Vagina (tissue), 2 donors: ENCODE measurements around the gene CSTPP1.

Source experiments
- POLR2AphosphoS5 ChIP-seq, 2 donors: sonication (generic); formaldehyde crosslinking; IDR thresholded peaks; one replicate each; pipeline ENCODE4 v1.9.0; 2017; ENCODE audit warnings: antibody characterized with exemption in 2 of 2, mild to moderate bottlenecking in 2 of 2, low read depth in 1 of 2; ENCODE audit not compliant: insufficient read depth in 1 of 2
- TF ChIP-seq, protein P1 (sequence below), 3 experiments: fragments of 450-650 bp in 2 of 3; fragments of 200-600 bp in 1 of 3; sonication (generic) in 1 of 3; IDR thresholded peaks; one replicate each; pipeline ENCODE4 v1.5.1; 2017 to 2019; ENCODE audit warnings: antibody characterized with exemption in 3 of 3, mild to moderate bottlenecking in 2 of 3, moderate library complexity in 2 of 3

- TF ChIP-seq POLR2AphosphoS5 (IDR thresholded peaks at IDR 0.05; ENCODE audit: insufficient read depth in 1 of 2, low read depth in 1 of 2) = no peak
- TF ChIP-seq, protein P1, sequence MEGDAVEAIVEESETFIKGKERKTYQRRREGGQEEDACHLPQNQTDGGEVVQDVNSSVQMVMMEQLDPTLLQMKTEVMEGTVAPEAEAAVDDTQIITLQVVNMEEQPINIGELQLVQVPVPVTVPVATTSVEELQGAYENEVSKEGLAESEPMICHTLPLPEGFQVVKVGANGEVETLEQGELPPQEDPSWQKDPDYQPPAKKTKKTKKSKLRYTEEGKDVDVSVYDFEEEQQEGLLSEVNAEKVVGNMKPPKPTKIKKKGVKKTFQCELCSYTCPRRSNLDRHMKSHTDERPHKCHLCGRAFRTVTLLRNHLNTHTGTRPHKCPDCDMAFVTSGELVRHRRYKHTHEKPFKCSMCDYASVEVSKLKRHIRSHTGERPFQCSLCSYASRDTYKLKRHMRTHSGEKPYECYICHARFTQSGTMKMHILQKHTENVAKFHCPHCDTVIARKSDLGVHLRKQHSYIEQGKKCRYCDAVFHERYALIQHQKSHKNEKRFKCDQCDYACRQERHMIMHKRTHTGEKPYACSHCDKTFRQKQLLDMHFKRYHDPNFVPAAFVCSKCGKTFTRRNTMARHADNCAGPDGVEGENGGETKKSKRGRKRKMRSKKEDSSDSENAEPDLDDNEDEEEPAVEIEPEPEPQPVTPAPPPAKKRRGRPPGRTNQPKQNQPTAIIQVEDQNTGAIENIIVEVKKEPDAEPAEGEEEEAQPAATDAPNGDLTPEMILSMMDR (IDR thresholded peaks at IDR 0.05) = no peak
Observed at GRCh38 chr11:46906609-46907041, 29.9 kb upstream of the CSTPP1 start.
